ENCODE results near the gene MAGI2. TPM values are rescaled to one million over a fixed set of nuclear protein-coding genes. Genes with fewer than 3 reads are reported as not detected.

MAGI2 gene
- polyA plus RNA-seq, 4 donors: 32.0 to 38.7 (median 33.7) TPM

DNA sequence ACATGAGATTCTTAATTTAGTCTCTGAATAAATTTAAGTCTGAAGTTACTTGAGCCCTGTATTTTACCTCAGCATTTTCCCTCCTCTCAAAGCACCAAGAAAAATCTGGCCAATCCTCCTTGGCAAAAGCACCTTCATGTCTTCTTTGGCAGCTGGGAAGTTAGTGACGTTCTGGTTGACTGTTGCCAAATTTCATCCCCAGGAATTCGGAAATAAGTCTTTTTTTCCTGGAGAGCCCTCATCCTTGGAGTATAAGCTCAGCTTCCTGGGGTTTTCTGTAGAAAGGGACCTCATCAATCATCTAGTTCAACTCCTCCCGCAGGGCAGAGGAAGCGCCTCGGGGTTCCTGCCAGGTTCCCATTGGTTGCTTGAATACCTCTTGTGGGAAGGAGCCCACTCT is 1277.3 kb downstream of the MAGI2 start:
- DNase-seq (ENCODE audit: low read depth in 4 of 4, low spot score in 2 of 4): peak in 1 of 4 donors; percentile 15

DNA sequence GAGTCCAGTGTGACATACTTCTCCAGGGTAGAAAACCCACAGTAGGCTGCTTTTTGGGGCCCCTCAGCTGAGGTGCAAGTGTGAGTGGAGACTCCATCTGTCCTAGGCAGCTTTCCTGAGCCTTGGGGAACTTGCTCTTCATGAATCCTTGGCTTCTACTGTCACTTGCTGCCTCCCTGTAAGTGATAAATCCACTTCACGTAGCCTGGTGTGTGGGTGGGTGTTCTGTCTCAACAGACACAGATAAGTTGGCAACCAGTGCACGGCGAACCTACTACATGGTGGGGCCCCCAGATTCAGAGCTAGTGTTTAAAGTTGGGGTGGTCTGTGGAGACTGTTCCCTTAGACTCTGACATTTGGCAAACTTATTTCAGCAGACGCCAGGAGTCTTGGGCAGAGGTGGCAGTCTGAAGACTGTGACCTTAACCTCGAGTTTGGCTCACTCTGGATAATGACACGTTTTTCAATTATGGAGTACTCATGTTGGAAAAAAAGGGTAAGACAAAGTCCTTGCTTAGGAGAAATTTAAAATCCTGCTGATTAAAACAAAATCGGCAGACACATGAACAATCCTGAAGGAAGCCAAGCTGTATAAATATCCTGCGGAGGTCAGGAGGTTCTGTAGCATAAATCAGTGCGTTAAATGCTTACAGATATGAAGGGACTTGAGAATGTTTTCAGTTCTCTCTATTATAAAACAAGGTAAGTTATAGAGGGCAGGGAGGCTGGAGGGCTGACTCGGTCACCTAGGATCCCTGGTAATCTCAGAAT is 1278.0 kb downstream of the MAGI2 start:
- peak in 1 of 4 donors; percentile 17 for DNase-seq (ENCODE audit: low read depth in 4 of 4, low spot score in 2 of 4)

DNA sequence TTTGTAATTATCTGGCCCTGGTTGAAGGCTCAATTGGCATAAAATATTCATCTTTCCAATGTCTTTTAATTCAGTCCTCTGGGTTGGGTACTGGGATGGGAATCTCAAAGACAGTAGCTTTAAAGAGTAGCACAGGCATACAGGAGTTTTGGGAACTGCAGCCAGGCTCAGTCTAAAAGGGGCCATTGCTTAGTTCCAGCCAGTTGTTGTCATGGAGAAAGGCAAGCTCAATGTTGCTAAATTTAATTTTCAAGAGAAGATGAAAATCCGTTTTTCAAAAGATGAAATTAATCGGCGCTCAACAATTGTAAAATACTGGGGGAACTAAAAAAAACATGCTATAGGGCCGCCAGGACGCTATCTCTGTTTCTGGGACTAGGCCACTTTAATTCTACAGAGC is 1279.8 kb downstream of the MAGI2 start:
- DNase-seq (ENCODE audit: low read depth in 4 of 4, low spot score in 2 of 4): no peak

DNA sequence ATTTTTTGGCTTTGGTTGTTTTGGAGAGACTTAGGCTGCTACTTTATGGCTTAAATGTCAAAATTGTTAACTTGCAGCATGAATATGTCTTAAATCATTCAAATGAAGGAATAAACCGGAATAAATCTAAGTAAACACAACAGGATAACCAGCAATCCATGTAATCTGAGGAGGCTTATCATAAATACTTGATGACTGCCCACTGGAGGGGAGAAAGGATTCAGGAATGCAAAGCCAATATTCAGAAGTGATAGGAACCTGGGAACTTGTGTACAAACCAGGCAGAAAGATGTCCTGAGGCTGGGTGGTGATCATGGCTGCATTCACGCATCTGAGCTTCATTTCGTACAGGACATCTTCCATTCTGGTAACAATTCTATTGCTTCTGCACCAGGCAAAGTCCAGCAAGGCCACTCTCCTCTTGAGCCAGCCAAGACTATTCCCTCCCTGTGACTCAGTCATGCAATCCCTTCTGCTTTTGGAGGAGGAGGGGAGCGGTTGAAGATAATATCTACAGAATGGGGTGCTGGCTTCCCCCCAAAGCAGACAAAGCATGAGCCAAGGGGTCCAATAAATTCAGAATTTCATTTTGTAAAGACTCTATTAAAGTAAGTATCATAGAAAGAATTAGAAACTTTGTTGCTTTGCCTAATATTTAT is 1280.4 kb downstream of the MAGI2 start:
- DNase-seq (ENCODE audit: low read depth in 4 of 4, low spot score in 2 of 4): no peak

DNA sequence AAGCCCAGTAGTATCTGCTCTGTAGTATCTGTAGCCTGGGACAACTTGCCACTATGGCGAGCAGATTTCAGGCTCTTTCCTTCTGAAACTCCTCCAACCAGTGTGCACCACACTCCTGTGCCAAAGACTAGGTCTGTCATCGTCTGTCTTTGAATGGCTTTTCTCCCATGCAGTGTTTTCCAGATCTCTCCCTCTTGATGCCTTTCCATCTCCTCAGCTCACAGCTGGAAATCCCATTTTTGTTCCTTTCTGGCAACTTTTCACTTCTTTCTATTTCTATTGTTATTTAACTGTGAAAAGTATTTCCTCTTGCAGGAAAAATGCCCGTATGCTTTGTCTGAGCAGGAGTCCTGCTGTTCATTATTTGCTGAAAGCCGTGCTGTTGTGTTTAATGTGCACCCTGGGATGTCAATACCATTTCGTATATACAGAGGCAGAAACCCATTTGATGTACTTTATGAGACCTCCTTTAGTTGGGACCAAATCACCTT is 1281.2 kb downstream of the MAGI2 start:
- DNase-seq (ENCODE audit: low read depth in 4 of 4, low spot score in 2 of 4): no peak

DNA sequence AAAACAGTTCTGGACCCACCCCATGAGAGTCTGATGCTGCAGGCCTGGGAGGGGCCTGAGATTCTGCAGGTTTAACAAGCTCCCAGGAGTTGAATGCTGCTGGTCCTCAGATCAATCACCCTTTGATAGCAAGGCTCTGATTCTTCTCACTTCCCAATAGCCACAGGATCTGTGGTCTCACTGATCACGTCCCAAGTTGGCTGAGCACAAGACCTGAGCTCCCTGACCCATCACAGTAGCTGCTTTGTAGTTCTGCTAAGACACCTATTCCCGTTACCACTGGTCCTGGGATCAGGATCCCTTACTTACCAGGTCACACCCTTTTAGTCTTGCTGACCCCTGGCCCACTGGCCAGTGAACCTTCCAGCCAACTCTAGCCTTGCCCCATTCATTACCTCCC is 1282.1 kb downstream of the MAGI2 start:
- no peak for DNase-seq (ENCODE audit: low read depth in 4 of 4, low spot score in 2 of 4)

DNA sequence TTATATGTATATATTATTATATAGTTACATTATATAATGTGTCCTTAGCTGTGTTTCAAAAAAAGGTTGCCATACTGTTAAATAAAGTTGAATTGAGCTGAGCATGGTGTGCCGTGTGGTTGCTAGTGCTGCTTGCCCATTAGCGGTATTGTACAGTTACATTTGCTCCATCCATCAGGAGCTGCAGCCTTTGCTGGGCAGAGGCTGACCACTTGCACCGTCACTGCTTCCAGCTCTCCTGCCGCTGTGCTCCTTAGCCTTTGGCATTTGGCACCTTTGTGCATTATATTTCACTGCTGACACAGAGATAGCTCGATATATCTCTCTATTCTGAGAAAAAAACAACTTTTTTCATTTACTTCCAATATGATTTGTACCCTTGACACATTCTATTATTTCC is 1282.7 kb downstream of the MAGI2 start:
- DNase-seq (ENCODE audit: low read depth in 4 of 4, low spot score in 2 of 4): no peak

DNA sequence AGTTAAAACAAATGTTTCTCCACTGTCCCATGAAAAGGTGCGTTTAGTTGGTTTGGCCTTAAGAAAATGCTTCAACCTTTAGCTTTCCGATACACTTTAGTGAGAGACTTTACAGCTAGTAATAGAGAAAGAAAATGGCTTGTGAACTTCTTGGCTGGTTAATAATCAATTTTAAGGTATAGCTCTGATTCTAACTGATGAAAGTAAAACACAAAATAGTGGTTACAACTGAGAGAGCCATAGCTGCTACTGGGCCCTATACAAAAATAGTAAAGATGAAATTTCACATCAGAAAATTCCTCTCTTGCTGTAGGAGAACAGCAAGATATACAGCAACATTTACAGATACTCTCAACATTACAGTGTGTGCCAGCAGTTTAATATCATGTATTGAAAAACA is 1283.5 kb downstream of the MAGI2 start:
- DNase-seq (ENCODE audit: low read depth in 4 of 4, low spot score in 2 of 4): no peak

DNA sequence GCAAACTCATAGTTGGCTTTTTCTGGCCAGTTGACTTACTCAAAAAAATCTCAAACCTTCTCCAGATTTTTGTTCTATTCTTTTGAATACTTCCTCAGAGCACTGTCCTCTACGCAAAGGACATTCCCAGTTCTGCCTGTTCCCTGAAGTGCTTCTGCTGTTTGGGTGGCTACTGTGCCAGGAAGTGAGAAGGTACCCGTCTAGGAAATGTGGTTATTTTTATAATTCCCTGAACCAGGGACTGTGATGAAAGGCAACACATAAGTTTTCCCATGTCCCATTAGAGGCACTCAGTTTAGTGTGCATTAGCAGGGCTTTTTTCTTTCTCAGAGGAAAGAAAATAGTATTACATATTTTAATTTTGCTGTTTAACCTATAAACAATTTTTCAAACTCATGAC is 1284.6 kb downstream of the MAGI2 start:
- no peak for DNase-seq (ENCODE audit: low read depth in 4 of 4, low spot score in 2 of 4)

DNA sequence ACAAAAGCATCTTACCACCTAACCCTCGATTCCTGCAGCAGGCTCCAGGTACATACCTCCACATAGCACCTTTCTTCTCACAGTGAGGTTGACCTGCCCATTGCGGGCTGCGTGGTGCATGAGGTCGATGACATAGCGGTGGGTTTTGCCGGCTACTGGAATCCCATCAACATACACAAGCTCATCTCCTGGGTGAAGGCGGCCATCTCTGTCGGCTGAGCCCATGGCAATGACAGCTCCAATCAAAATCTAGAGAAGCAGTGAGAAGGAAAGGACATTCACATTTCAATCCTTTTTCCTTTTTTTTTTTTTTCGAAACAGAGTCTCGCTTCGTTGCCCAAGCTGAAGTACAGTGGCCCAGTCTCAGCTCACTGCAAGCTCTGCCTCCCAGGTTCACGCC is 1285.6 kb downstream of the MAGI2 start:
- DNase-seq (ENCODE audit: low read depth in 4 of 4, low spot score in 2 of 4): no peak

DNA sequence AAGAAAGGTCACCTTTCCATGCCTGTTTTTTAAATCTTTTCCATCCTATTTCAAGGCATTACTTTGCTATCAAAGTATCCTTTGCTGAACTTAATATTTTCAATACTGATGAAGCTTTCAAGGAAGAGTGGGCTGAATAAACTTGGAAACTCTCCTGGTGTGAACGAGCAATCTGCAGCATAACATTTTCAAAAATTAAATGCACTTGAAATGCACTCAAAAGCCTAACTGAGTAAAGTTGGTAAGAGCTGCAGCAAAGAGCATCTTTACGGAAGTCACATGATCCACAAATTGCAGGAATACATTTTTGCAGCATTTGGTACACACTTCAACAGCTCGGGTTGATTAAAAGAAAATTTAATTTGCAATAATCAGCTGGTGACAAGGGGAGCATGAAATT is 1287.6 kb downstream of the MAGI2 start:
- DNase-seq (ENCODE audit: low read depth in 4 of 4, low spot score in 2 of 4): no peak

DNA sequence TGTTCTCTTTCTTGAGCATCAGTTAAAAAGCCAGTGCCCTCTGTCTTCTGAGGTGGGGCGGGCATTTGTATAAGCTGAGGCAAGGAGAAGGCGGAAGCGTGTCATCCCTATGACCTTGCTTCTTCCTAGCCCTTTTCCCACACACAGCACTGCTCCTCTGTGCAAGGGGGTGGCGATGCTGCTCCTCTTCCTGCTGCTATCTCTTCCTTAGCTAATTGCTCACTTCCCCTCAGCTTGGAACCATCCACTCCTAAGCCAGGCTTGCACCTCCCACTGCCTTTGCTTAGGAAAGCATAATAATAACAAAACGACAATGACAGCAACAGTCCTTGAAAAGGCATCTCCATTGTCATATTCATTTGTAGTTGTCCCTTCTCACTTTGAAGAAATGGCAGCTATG is 1288.0 kb downstream of the MAGI2 start:
- no peak for DNase-seq (ENCODE audit: low read depth in 4 of 4, low spot score in 2 of 4)

DNA sequence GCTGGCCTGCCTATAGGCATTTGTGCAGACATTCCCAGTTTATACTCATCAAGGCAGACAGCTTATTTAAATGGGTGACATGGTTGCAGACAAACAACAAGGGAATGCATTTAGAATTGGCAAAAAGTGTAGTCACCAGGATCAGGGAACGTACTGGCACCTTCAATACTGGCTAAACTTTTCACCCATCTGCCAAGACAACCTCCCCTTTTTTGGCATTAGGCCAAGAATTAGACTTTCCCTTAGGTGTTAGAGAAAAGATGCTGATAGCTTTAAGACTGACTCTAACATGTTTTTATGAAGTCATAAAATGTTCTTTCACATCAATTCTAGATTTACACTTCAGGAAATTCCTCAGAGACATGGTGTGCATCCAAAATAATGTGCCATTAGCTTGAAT is 1289.0 kb downstream of the MAGI2 start:
- no peak for DNase-seq (ENCODE audit: low read depth in 4 of 4, low spot score in 2 of 4)

DNA sequence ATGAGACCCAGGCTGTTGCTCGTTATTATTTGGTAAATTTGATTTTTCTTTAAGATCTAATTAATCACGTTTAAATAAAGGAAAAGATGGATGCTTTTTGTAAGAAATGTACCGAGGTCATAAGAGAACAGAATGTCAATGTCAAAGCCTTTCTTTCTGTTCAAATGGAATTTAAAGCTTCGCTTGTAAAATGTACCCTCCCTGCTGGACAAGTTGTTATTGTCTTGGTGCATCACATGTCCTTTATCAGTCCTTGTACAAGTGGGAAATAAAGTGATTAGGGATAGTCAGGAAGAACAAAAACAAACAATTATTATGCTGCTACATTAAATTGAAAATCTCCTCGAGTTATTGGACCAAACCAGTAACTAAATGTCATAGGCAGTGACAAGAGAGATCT is 1291.7 kb downstream of the MAGI2 start:
- DNase-seq (ENCODE audit: low read depth in 4 of 4, low spot score in 2 of 4): no peak

DNA sequence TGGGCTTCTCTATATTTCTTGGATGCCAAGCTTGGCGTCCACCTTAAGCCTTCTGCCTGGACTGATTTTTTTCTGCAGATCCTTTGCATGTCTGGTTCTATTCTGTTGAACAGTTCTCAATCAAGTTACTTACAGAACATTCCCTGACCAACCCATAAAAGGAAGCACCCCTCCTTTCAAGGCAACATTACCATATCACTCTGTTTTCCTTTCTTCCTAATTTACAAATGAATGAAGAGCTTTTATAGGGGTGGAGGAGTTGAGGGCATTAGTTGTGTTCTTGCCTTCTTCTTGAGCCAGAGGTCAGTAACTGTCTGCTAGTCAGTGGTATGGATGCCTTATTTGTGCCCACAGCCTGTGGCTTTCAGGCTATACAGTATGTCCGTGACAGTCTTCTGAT is 1293.9 kb downstream of the MAGI2 start:
- no peak for DNase-seq (ENCODE audit: low read depth in 4 of 4, low spot score in 2 of 4)

DNA sequence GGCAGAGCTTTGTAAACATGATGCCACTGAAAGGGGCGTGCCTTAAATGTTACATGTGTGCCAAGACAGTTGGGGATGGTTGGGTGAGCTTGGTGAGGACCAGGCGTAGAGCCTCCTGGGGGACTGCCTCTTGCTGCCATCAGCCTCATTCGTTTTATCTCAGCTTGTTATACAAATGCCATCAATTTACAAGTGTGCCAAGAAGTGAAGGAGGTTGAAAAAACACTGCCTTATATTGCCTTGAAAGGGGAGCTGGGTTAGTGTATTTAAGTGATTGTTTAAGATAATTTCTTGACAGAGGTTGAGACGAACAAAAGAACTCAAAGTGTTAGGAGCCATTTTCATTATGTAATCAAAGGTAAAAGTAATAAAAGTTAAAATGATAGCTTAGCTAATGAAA is 1300.2 kb downstream of the MAGI2 start:
- no peak for DNase-seq (ENCODE audit: low read depth in 4 of 4, low spot score in 2 of 4)

DNA sequence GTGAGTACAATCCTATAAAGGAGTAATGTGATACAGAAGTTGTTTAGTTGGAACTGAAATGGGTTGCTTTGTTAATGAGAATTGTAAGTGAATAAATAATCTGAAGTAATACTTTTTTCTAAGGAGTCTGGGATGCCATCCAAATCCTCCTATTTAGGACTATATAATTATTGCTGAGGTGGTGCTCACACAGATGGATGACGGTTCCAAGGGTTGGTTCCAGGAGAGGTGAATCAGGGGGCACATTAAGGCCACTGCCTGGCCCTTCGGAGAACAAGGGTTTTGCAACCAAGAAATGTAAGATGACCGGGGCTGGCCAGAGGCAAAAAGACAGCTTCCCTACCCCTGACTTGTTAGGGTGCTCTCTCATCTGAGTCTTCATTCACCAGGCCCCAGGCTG is 1302.2 kb downstream of the MAGI2 start:
- DNase-seq (ENCODE audit: low read depth in 4 of 4, low spot score in 2 of 4): no peak

DNA sequence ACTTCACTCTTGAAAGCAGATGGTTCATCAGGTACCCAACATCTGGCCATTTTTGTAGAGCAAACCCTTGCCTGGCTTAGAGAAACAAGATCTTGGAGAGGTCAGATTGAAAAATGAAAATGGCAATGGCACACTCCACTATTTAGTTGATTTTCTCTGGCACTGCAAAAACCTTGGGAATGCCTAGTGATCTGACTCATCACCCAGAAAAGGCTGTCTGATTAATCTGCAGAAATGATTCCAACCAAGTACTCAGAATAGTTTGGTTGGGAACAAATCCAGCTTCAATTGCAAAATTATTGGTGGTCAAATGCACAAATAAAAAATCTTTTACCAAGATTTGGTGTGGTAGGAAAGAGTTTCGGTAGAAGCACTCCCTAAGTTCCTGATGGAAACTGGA is 1303.7 kb downstream of the MAGI2 start:
- no peak for DNase-seq (ENCODE audit: low read depth in 4 of 4, low spot score in 2 of 4)

DNA sequence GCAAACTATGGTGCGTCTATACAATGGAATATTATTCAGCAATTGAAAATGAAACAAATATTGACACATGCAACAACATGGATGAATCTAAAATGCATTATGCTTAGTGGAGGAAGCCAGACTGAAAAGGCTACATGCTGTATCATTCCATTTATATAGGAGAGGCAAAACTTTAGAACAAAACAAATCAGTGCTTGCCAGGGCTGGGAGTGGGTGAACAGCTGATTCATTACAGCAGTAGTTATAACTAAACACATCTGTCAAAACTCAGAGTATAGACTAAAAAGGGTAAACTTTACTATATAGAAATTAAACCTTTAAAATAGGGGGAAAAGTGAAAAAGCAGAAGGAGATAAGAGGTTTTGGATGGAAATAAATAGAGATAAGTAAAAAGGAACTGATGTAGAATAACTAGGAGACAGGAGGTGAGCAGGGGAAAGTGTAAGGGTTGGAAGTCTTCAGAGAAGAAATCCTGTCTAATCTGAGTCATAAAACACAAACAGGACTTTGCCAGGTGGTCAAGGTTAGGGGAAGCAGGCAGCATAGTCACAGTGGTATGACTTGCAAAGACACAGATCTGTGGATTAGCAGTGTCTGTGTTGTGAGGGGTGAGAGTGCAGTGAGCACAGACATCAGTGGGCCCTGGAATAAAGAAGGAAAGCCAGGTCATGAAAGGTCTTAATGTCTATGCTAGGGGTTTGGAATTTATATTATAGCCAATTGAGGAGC is 1305.1 kb downstream of the MAGI2 start:
- no peak for DNase-seq (ENCODE audit: low read depth in 4 of 4, low spot score in 2 of 4)

DNA sequence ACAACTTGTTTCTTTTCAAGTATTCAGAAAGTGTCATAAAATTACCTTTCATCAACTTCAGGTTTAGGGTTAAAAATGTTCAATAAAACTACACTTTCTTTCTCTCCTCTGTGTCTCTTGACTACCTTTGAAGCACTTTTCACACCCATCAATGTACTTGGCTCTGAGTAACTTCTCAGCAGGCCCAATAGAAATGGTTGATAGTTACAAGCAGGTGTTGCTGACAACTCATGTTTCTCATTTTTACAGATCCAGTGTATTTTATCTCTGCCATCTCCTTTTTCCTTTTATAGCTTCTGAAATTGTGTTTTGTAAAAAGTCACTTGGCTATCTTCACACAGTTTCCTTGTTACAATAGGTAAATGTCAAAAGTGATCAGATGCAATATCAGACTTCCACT is 1306.9 kb downstream of the MAGI2 start:
- no peak for DNase-seq (ENCODE audit: low read depth in 4 of 4, low spot score in 2 of 4)

DNA sequence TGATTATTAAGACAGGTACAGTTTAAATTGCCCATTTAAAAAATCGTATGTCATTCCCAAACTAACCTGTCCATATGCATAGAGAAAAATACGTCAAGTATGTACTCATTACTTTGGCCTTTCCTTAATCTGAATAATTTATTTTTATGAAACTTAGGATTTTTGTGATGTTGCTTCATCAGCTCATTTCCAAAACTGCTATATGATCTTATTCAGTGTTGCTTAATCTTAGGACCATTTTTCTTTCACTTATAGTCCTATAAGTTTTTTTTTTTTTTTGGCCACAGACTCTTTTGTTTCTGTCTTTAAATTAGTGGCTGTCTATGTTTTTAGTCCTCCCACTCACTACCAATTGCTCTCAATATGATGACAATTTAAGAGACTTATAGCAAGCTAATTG is 1309.8 kb downstream of the MAGI2 start:
- no peak for DNase-seq (ENCODE audit: low read depth in 4 of 4, low spot score in 2 of 4)

Measured in left renal cortex interstitium (tissue), 4 donors.